ENCODE results near the gene SMPD4. TPM values are rescaled to one million over a fixed set of nuclear protein-coding genes. Genes with fewer than 3 reads are reported as not detected.
"Not testable (repeated sequence)": the region's sequence is repeated elsewhere in the genome, so short reads cannot be mapped to it uniquely, and the experiment has no call there.

SMPD4 gene
- total RNA-seq, 1 experiment from 2014 or later = 108 TPM

GRCh38 chr2:130183512-130184373, 2.3 kb upstream of the SMPD4 start:
- Histone ChIP-seq H3K4me1 (ENCODE audit: insufficient read depth, low read length, poor library complexity, severe bottlenecking) (no peaks in the 10 kb centered on the region), H3K4me3 (ENCODE audit: low read depth, low read length, poor library complexity, severe bottlenecking) (peak overlapping the region; percentile 93), H3K27me3 (replicated peaks; ENCODE audit: insufficient read depth, low read depth, low read length, poor library complexity) (no peaks in the 10 kb centered on the region), H3K36me3 (ENCODE audit: insufficient read depth, low read length, poor library complexity, severe bottlenecking) (peaks cover 10% of the 10 kb centered on the region), H3K9me3 (ENCODE audit: low read depth, low read length, poor library complexity, severe bottlenecking) (no peaks in the 10 kb centered on the region), H3K27ac (ENCODE audit: low read depth, low read length, poor library complexity, severe bottlenecking) (peak overlapping the region; percentile 94)
- POLR2A ChIA-PET (ENCODE audit: low non-redundant PET) = no interaction called here
- no TSS peak for BruUV-seq (replicated peaks)
- intact Hi-C loops (cut with micrococcal nuclease; ENCODE audit: unreplicated experiment) = no loop called here
- TF ChIP-seq, protein P1, sequence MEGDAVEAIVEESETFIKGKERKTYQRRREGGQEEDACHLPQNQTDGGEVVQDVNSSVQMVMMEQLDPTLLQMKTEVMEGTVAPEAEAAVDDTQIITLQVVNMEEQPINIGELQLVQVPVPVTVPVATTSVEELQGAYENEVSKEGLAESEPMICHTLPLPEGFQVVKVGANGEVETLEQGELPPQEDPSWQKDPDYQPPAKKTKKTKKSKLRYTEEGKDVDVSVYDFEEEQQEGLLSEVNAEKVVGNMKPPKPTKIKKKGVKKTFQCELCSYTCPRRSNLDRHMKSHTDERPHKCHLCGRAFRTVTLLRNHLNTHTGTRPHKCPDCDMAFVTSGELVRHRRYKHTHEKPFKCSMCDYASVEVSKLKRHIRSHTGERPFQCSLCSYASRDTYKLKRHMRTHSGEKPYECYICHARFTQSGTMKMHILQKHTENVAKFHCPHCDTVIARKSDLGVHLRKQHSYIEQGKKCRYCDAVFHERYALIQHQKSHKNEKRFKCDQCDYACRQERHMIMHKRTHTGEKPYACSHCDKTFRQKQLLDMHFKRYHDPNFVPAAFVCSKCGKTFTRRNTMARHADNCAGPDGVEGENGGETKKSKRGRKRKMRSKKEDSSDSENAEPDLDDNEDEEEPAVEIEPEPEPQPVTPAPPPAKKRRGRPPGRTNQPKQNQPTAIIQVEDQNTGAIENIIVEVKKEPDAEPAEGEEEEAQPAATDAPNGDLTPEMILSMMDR (conservative IDR thresholded peaks at IDR 0.05; ENCODE audit: low read depth, low read length) = no peak
- TF ChIP-seq EZH2 (IDR thresholded peaks at IDR 0.05; ENCODE audit: borderline replicate concordance, low read depth, low read length, poor library complexity, severe bottlenecking) = no peak
- CTCF ChIA-PET = no interaction called here
- peak; percentile 15 for DNase-seq (ENCODE audit: low spot score)

- H3K27ac ChIP-seq (ENCODE audit: low read depth, low read length, poor library complexity, severe bottlenecking) = peak overlapping the region; percentile 94
- peaks cover 10% of the 10 kb centered on the region for H3K36me3 ChIP-seq (ENCODE audit: insufficient read depth, low read length, poor library complexity, severe bottlenecking)
- H3K9me3 ChIP-seq (ENCODE audit: low read depth, low read length, poor library complexity, severe bottlenecking); intact Hi-C loops (cut with micrococcal nuclease; ENCODE audit: unreplicated experiment); H3K4me1 ChIP-seq (ENCODE audit: insufficient read depth, low read length, poor library complexity, severe bottlenecking); H3K27me3 ChIP-seq (replicated peaks; ENCODE audit: insufficient read depth, low read depth, low read length, poor library complexity); POLR2A ChIA-PET (ENCODE audit: low non-redundant PET); BruUV-seq (replicated peaks); DNase-seq (ENCODE audit: low spot score); CTCF ChIA-PET: not testable (repeated sequence)
- peak overlapping the region; percentile 93 for H3K4me3 ChIP-seq (ENCODE audit: low read depth, low read length, poor library complexity, severe bottlenecking)
These were observed 1.6 kb upstream of the SMPD4 start for GRCh38 chr2:130182826-130183511.

- H3K4me1 ChIP-seq (ENCODE audit: insufficient read depth, low read length, poor library complexity, severe bottlenecking); H3K27me3 ChIP-seq (replicated peaks; ENCODE audit: insufficient read depth, low read depth, low read length, poor library complexity); H3K9me3 ChIP-seq (ENCODE audit: low read depth, low read length, poor library complexity, severe bottlenecking); POLR2A ChIA-PET (ENCODE audit: low non-redundant PET): not testable (repeated sequence)
- DNase-seq (ENCODE audit: low spot score) = peak; percentile 91
- intact Hi-C loops (cut with micrococcal nuclease; ENCODE audit: unreplicated experiment) = loop anchor here (1.0 to 2.0 kb wide), 2 partner anchors 23 to 150 kb away; no protein-coding TSS in a partner anchor
- TF ChIP-seq, protein P1 (conservative IDR thresholded peaks at IDR 0.05; ENCODE audit: low read depth, low read length) = peak; percentile 68
- CTCF ChIA-PET = interaction anchor here (0.8 to 1.0 kb wide), 4 partner anchors 152 to 930 kb away, joined by 3 to 4 read pairs (median 4); partner anchors contain the start of gene IMP4
- H3K4me3 ChIP-seq (ENCODE audit: low read depth, low read length, poor library complexity, severe bottlenecking) = peak within 1 kb of the TSS; percentile 93
- H3K36me3 ChIP-seq (ENCODE audit: insufficient read depth, low read length, poor library complexity, severe bottlenecking) = peaks cover 10% of the 10 kb centered on the region
- H3K27ac ChIP-seq (ENCODE audit: low read depth, low read length, poor library complexity, severe bottlenecking) = peak within 1 kb of the TSS; percentile 94
- TSS peak; percentile 49 for BruUV-seq (replicated peaks)
These were observed 679 bp upstream of the SMPD4 start, which contains the start of gene MZT2B for GRCh38 chr2:130181880-130182682. MZT2B (plus strand) TSS chr2:130182262; CDS start chr2:130182283, 21 bp downstream.

- TSS peak; percentile 56 for BruUV-seq (replicated peaks)
- not testable (repeated sequence) for H3K4me1 ChIP-seq (ENCODE audit: insufficient read depth, low read length, poor library complexity, severe bottlenecking); H3K27me3 ChIP-seq (replicated peaks; ENCODE audit: insufficient read depth, low read depth, low read length, poor library complexity); DNase-seq (ENCODE audit: low spot score); H3K9me3 ChIP-seq (ENCODE audit: low read depth, low read length, poor library complexity, severe bottlenecking)
- intact Hi-C loops (cut with micrococcal nuclease; ENCODE audit: unreplicated experiment) = loop anchor here (1.0 to 2.0 kb wide), 2 partner anchors 22 to 152 kb away; no protein-coding TSS in a partner anchor
- peak overlapping the region; percentile 93 for H3K4me3 ChIP-seq (ENCODE audit: low read depth, low read length, poor library complexity, severe bottlenecking)
- POLR2A ChIA-PET (ENCODE audit: low non-redundant PET) = interaction anchor here (0.7 kb wide), 1 partner anchor 730 kb away, joined by 3 read pairs; no protein-coding TSS in a partner anchor
- peaks cover 10% of the 10 kb centered on the region for H3K36me3 ChIP-seq (ENCODE audit: insufficient read depth, low read length, poor library complexity, severe bottlenecking)
- H3K27ac ChIP-seq (ENCODE audit: low read depth, low read length, poor library complexity, severe bottlenecking) = peak overlapping the region; percentile 94
- CTCF ChIA-PET = interaction anchor here (0.8 to 1.0 kb wide), 4 partner anchors 153 to 928 kb away, joined by 3 to 4 read pairs (median 4); partner anchors contain the start of gene IMP4
These were observed 738 bp downstream of the SMPD4 start for GRCh38 chr2:130180404-130181324.

DNA sequence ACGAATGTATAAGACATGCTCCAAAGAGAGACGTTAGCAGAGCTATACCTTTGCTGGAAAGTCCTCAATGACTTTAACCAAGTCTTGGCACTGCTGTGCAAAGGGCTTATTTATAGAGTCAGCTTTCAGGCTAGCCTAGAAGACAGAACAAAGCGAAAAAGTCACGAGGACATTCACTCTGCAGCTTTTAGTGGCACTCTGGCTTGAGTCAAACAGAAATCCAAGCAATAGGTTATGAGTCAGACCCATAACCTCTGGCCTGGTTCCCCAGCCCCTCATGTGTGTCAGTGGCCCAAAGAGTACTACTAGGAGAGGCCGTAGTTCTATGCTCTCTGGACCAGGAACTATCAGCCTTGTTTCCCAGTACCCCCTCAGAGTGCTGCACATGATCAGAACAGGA, 6.5 kb downstream of the SMPD4 start:
- DNase-seq (ENCODE audit: low spot score); intact Hi-C loops (cut with micrococcal nuclease; ENCODE audit: unreplicated experiment); H3K27me3 ChIP-seq (replicated peaks; ENCODE audit: insufficient read depth, low read depth, low read length, poor library complexity): not testable (repeated sequence)

More for the DNA sequence above, 6.5 kb downstream of the SMPD4 start:
- H3K4me3 ChIP-seq (ENCODE audit: low read depth, low read length, poor library complexity, severe bottlenecking); H3K27ac ChIP-seq (ENCODE audit: low read depth, low read length, poor library complexity, severe bottlenecking); BruUV-seq (replicated peaks); H3K9me3 ChIP-seq (ENCODE audit: low read depth, low read length, poor library complexity, severe bottlenecking); H3K4me1 ChIP-seq (ENCODE audit: insufficient read depth, low read length, poor library complexity, severe bottlenecking); CTCF ChIA-PET; POLR2A ChIA-PET (ENCODE audit: low non-redundant PET): not testable (repeated sequence)
- peaks cover 25% of the 10 kb centered on the region for H3K36me3 ChIP-seq (ENCODE audit: insufficient read depth, low read length, poor library complexity, severe bottlenecking)
